Adrenal gland (tissue), 12 donors: ENCODE measurements around the gene TMCC1. TPM values are rescaled to one million over a fixed set of nuclear protein-coding genes. Genes with fewer than 3 reads are reported as not detected.
"Not testable (repeated sequence)": the region's sequence is repeated elsewhere in the genome, so short reads cannot be mapped to it uniquely, and the experiment has no call there.

Source experiments
- DNase-seq, 7 donors: peaks; one replicate each; pipeline ENCODE4 v3.0.0-alpha.2; 2019 to 2020
- H3K27ac ChIP-seq, 5 donors: fragments of 200-600 bp; sonication (generic) in 4 of 5; 1 replicate in 3 of 5; 2 replicates in 2 of 5; pipeline versions ENCODE4 v1.5.1 to v1.8.0; 2016 to 2020; ENCODE audit warnings: mild to moderate bottlenecking in 1 of 5
- H3K27me3 ChIP-seq: fragments of 200-600 bp; 2 replicates; pipeline ENCODE4 v1.8.0; 2021
- H3K36me3 ChIP-seq, 2 donors: fragments of 200-600 bp; replicated peaks in 1 of 2; 1 replicate in 1 of 2; 2 replicates in 1 of 2; pipeline versions ENCODE4 v1.5.1 to v1.8.0; 2018 to 2022
- H3K4me1 ChIP-seq, 2 donors: fragments of 200-600 bp; replicated peaks in 1 of 2; 1 replicate in 1 of 2; 2 replicates in 1 of 2; pipeline versions ENCODE4 v1.5.1 to v1.8.0; 2018 to 2021
- H3K4me3 ChIP-seq, 4 donors: fragments of 200-600 bp; sonication (generic) in 3 of 4; one replicate each; pipeline ENCODE4 v1.5.1; 2016 to 2018
- H3K9me3 ChIP-seq, 3 donors: fragments of 200-600 bp; sonication (generic) in 1 of 3; replicated peaks in 1 of 3; 1 replicate in 2 of 3; 2 replicates in 1 of 3; pipeline versions ENCODE4 v1.5.1 to v1.8.0; 2016 to 2021
- POLR2A ChIP-seq, 2 donors: fragments of 450-650 bp; IDR thresholded peaks; one replicate each; pipeline ENCODE4 v1.6.1; 2017; ENCODE audit warnings: antibody characterized with exemption in 2 of 2, mild to moderate bottlenecking in 2 of 2, moderate library complexity in 1 of 2
- WGBS, 4 donors: extraction: QIAGEN DNeasy Blood & Tissue Kit in 2 of 4; methylation state at CpG; one replicate each; pipeline versions ENCODE4 v1.1.5 to v1.1.7; 2013 to 2017; 5-methylcytosine and 5-hydroxymethylcytosine counted together
- intact Hi-C, 2 donors: fragments of 100-400 bp; cut with DNase I; formaldehyde crosslinking; loops; one replicate each; pipeline versions ENCODE4 v1.14.1 to v1.15.0; 2022 to 2023
- polyA plus RNA-seq, 3 donors: library from polyadenylated mRNA; stranded (reverse); fragments of 200-250 nt in 2 of 3; fragments of 350-450 nt in 1 of 3; fragmentation: Illumina TruSeq in 1 of 3; extraction: RNeasy Lipid Tissue Mini Kit (QIAGEN cat#74804) in 1 of 3; gene quantifications; one replicate each; pipeline ENCODE4 v1.2.3, GENCODE V29; 2013 to 2014
- total RNA-seq, 9 donors: library from RNA; depleted of rRNA in 4 of 9; stranded (reverse); fragments of >200 nt in 4 of 9; fragments of 120-200 nt in 1 of 9; fragmentation: NEBNext Ultra II Directional in 1 of 9; extraction: Animal tissue kit (Norgen Biotek cat#: 25700) in 1 of 9; gene quantifications; one replicate each; pipeline versions ENCODE4 v1.1.0 to v1.2.4, GENCODE V29; 2013 to 2023
- TF ChIP-seq, protein P1 (sequence below), 6 experiments: fragments of 450-650 bp in 4 of 6; fragments of 200-600 bp in 2 of 6; sonication (generic) in 1 of 6; IDR thresholded peaks; 1 replicate in 5 of 6; 2 replicates in 1 of 6; pipeline versions ENCODE4 v1.5.1 to v1.8.0; 2016 to 2021; ENCODE audit warnings: antibody characterized with exemption in 6 of 6, mild to moderate bottlenecking in 2 of 6, moderate library complexity in 1 of 6
- donor health status: healthy with polysubstance abuse.
- donor health status: Bipolar disorder and iron deficiency.
- donor health status: DM: yes; HTN: yes; CAD: no.
- donor health status: DM: no; HTN: no; CAD: no.
- donor health status: DM: no; HTN: no; CAD: no.
- donor health status: DM: yes; HTN: yes; CAD: no.

The TMCC1 gene
- total and polyA plus RNA-seq, 12 donors: 6.3 to 141 (median 22.9) TPM

DNA sequence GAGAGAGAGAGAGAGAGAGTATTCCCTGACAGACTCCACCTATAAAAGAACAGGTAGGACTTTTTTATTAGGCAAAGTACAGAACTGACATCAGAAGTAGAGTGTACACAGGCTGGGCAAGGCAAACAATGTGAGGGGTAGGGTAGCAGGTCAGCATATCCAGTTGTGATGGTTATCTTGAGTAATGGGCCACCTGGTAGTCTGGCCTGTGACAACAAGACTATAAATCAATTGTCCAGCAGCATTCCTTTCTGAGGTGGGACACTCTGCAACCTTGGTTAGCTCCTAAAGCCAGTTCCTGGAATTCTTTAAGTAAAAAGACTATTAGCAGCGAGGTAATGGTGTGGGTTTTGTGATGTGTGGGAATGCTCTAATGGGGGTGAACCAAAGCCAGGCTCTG lies 14.9 kb upstream of the TMCC1 start:
- peaks cover 0 to 6% (median 0%) of the 10 kb centered on the region in 3 donors for H3K9me3 ChIP-seq
- H3K4me1 ChIP-seq: no peaks in the 10 kb centered on the region
- no peak for DNase-seq
- no peak overlapping the region for H3K4me3 ChIP-seq
- H3K27ac ChIP-seq: no peak overlapping the region
- intact Hi-C loops: no loop called here
- H3K27me3 ChIP-seq: no peaks in the 10 kb centered on the region
- H3K36me3 ChIP-seq: no peaks in the 10 kb centered on the region
- no peak for TF ChIP-seq POLR2A (IDR thresholded peaks at IDR 0.05)
- 85 to 100% (median 98%) methylated on average over 1 of the region's 1 CpG for WGBS, 4 donors

DNA sequence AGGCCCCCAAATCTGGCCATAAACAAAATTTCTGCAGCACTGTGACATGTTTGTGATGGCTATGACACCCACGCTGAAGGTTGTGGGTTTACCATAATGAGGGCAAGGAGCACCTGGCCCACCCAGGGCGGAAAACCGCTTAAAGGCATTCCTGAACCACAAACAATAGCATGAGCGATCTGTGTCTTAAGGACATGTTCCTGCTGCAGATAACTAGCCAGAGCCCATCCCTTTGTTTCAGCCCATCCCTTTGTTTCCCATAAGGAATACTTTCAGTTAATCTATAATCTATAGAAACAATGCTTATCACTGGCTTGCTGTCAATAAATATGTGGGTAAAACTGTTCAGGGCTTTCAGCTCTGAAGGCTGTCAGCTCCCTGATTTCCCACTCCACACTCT lies 7.8 kb upstream of the TMCC1 start:
- H3K4me3 ChIP-seq, H3K27ac ChIP-seq, H3K36me3 ChIP-seq, H3K27me3 ChIP-seq, H3K4me1 ChIP-seq, DNase-seq, intact Hi-C loops, H3K9me3 ChIP-seq: not testable (repeated sequence)
- WGBS, 4 donors: 93 to 99% (median 95%) methylated on average over 4 of the region's 4 CpGs

DNA sequence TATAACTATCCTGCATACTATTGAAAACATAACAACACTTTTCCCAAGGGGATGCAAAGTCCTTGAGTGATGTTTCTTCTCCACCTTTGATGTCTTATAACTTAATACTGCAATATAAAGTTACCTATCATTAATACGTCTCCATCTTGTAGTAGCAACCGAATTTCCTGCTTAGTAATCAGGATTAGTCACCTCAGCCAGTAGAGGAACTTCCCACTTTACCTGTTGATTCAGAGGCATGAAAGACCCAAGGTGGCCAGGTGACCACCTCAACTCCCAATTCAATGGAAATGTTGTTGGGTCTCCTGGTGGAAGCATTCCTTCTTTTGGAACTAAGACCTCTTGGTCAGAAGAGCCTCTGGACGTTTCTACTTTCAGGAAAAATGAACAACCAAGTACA lies 3.5 kb upstream of the TMCC1 start:
- intact Hi-C loops: loop anchor here in 1 of 2 donors (10.0 kb wide), 1 partner anchor 62 kb away; no protein-coding TSS in a partner anchor
- H3K4me1 ChIP-seq: peaks cover 7 to 13% of the 10 kb centered on the region in 2 donors
- no peak for DNase-seq
- H3K4me3 ChIP-seq: no peak overlapping the region
- 84 to 94% (median 87%) methylated on average over 3 of the region's 3 CpGs for WGBS, 4 donors
- no peaks in the 10 kb centered on the region for H3K9me3 ChIP-seq
- TF ChIP-seq, protein P1, sequence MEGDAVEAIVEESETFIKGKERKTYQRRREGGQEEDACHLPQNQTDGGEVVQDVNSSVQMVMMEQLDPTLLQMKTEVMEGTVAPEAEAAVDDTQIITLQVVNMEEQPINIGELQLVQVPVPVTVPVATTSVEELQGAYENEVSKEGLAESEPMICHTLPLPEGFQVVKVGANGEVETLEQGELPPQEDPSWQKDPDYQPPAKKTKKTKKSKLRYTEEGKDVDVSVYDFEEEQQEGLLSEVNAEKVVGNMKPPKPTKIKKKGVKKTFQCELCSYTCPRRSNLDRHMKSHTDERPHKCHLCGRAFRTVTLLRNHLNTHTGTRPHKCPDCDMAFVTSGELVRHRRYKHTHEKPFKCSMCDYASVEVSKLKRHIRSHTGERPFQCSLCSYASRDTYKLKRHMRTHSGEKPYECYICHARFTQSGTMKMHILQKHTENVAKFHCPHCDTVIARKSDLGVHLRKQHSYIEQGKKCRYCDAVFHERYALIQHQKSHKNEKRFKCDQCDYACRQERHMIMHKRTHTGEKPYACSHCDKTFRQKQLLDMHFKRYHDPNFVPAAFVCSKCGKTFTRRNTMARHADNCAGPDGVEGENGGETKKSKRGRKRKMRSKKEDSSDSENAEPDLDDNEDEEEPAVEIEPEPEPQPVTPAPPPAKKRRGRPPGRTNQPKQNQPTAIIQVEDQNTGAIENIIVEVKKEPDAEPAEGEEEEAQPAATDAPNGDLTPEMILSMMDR (IDR thresholded peaks at IDR 0.05): no peak
- TF ChIP-seq POLR2A (IDR thresholded peaks at IDR 0.05): no peak
- no peaks in the 10 kb centered on the region for H3K36me3 ChIP-seq
- H3K27me3 ChIP-seq: no peaks in the 10 kb centered on the region
- H3K27ac ChIP-seq: no peak overlapping the region

DNA sequence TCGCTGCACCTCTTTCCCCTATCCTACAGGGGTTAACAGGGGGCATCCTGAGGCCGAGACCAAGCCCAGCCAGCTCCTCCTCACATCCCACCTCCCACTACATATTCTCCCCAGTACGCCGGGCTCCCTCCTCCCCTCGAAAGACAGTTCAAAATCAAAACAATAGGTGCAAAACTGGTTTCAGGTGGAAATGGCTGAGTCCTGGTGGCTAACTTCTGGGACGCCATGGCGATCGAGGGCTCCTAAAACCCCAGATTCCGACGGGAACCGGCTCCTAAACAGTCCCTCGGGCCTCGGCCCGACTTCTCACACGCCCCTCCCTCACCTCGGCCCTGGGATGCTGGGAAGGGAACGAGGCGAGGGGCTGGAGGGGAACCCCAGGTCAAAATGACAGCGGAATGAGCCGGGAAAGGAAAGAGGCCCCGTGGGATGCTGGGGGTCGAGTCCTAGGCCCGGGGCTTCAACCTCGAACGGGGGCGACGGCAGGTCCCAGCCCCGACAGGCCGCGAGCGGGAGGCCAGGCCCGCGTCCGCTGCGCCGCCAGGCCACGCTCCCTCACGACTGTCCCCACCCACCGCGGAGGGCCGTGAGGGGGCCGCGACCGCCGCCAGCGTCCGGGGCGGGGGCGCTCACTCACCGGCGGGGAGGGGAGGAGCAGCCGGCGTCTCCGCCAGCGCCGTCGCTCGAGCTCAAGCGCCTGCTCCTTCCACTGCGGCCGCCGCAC lies 492 bp downstream of the TMCC1 start:
- intact Hi-C loops: loop anchor here in 1 of 2 donors (10.0 kb wide), 1 partner anchor 58 kb away; no protein-coding TSS in a partner anchor
- peak; percentile 58 to 75 for TF ChIP-seq POLR2A (IDR thresholded peaks at IDR 0.05)
- TF ChIP-seq, protein P1 (IDR thresholded peaks at IDR 0.05): peak in 4 of 6 experiments; percentile 1 to 33 (median 16)
- peak overlapping the region; percentile 21 to 91 (median 81) for H3K4me3 ChIP-seq
- H3K27me3 ChIP-seq: no peaks in the 10 kb centered on the region
- H3K4me1 ChIP-seq: peaks cover 35 to 50% of the 10 kb centered on the region in 2 donors
- no peaks in the 10 kb centered on the region for H3K9me3 ChIP-seq
- DNase-seq: peak in 5 of 7 donors; percentile 58 to 72 (median 69)
- H3K27ac ChIP-seq: peak overlapping the region; percentile 88 to 95 (median 93)
- 0 to 1% (median 1%) methylated on average over 14 to 62 of the region's 62 CpGs for WGBS, 4 donors
- no peaks in the 10 kb centered on the region for H3K36me3 ChIP-seq

DNA sequence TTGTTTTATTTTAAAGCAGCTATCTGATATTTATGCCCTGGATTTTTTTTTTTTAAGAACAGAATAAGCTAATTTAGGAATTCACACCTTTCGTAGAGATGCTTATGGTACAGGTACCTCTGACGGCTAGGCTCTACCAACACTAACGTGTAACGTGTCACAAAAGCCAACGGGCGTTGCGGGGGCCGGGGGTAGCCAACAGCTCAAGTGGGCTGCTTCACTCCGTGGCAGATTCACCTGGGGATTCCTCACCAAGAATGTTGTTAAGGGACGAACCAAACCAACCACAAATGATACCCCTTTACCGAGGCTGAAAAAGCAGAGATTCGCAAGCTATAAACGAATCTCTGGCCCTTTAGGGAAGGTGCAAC lies 1.0 kb downstream of the TMCC1 start:
- DNase-seq: peak in 1 of 7 donors; percentile 35
- Histone ChIP-seq H3K36me3 (no peaks in the 10 kb centered on the region), H3K4me3 (peak overlapping the region; percentile 21 to 91 (median 81)), H3K4me1 (peaks cover 35 to 50% of the 10 kb centered on the region in 2 donors), H3K9me3 (no peaks in the 10 kb centered on the region), H3K27ac (peak overlapping the region; percentile 88 to 95 (median 93)), H3K27me3 (no peaks in the 10 kb centered on the region)
- TF ChIP-seq, protein P1 (IDR thresholded peaks at IDR 0.05): no peak
- no peak for TF ChIP-seq POLR2A (IDR thresholded peaks at IDR 0.05)
- WGBS, 4 donors: 6 to 15% (median 7%) methylated on average over 12 to 13 of the region's 13 CpGs
- intact Hi-C loops: loop anchor here in 1 of 2 donors (10.0 kb wide), 1 partner anchor 58 kb away; no protein-coding TSS in a partner anchor
